GM19455 (cell line): Measurements from ENCODE around the gene OR2D2.
"Not testable (repeated sequence)": the region's sequence is repeated elsewhere in the genome, so short reads cannot be mapped to it uniquely, and the experiment has no call there.

Experiments
- ATAC-seq: cut with Tn5 transposase; IDR thresholded peaks from one replicate; pipeline ENCODE4 v1.9.1; 2021; ENCODE audit not compliant: unreplicated experiment

Gene OR2D2

GRCh38 chr11:6887711-6888110 is 4.6 kb downstream of the OR2D2 start:
- not testable (repeated sequence) for ATAC-seq

GRCh38 chr11:6882751-6883150 is 9.5 kb downstream of the OR2D2 start:
- no peak for ATAC-seq

- ATAC-seq = no peak
Observed at GRCh38 chr11:6876914-6877313, 15.4 kb downstream of the OR2D2 start.

GRCh38 chr11:6876325-6876724 is 16.0 kb downstream of the OR2D2 start, which contains the start of gene OR10A4:
Gene OR10A4, plus strand, starts transcription at chr11:6876625. Its CDS starts 23 bp downstream, at chr11:6876648.
- ATAC-seq = no peak

GRCh38 chr11:6875761-6876160 is 16.5 kb downstream of the OR2D2 start:
- no peak for ATAC-seq

- ATAC-seq = no peak
Observed at GRCh38 chr11:6871278-6871677, 21.0 kb downstream of the OR2D2 start.

GRCh38 chr11:6864438-6864837 is 27.9 kb downstream of the OR2D2 start:
- no peak for ATAC-seq

- no peak for ATAC-seq
Observed at GRCh38 chr11:6862961-6863360, 29.3 kb downstream of the OR2D2 start, which contains the start of gene OR10A2. Gene OR10A2, plus strand, starts transcription at chr11:6863057. Its CDS starts 6,698 bp downstream, at chr11:6869755.

- ATAC-seq = no peak
Observed at GRCh38 chr11:6856871-6857270, 35.4 kb downstream of the OR2D2 start.

- no peak for ATAC-seq
Observed at GRCh38 chr11:6855971-6856541, 36.2 kb downstream of the OR2D2 start.

GRCh38 chr11:6854801-6855200 is 37.5 kb downstream of the OR2D2 start:
- ATAC-seq = not testable (repeated sequence)

GRCh38 chr11:6850526-6850925 is 41.8 kb downstream of the OR2D2 start:
- ATAC-seq = no peak

GRCh38 chr11:6845383-6845782 is 46.9 kb downstream of the OR2D2 start, which contains the start of gene OR10A5:
Gene OR10A5, plus strand, starts transcription at chr11:6845683. Its CDS starts 0 bp downstream, at chr11:6845683.
- ATAC-seq = no peak

GRCh38 chr11:6844356-6844755 is 47.9 kb downstream of the OR2D2 start:
- ATAC-seq = no peak

GRCh38 chr11:6843670-6844069 is 48.6 kb downstream of the OR2D2 start:
- no peak for ATAC-seq

- no peak for ATAC-seq
Observed at GRCh38 chr11:6841694-6842093, 50.6 kb downstream of the OR2D2 start.
